KMS-11 (cell line): ENCODE results near the gene GNAI3.

ENCODE experiments used
- H2AFZ ChIP-seq: fragments of 200-600 bp; sonication (generic); 2 replicates; pipeline ENCODE4 v1.6.1; 2016; ENCODE audit warnings: antibody characterized with exemption, mixed run types, low read depth
- H3K27ac ChIP-seq: fragments of 200-600 bp; sonication (generic); 2 replicates; pipeline ENCODE4 v1.6.1; 2016; ENCODE audit warnings: mild to moderate bottlenecking, mixed run types
- H3K27me3 ChIP-seq: fragments of 200-600 bp; sonication (generic); 2 replicates; pipeline ENCODE4 v1.6.1; 2017; ENCODE audit warnings: mild to moderate bottlenecking, low read depth, mixed run types, moderate library complexity; ENCODE audit not compliant: insufficient read depth
- H3K36me3 ChIP-seq: fragments of 200-600 bp; sonication (generic); 2 replicates; pipeline ENCODE4 v1.6.1; 2017; ENCODE audit warnings: mild to moderate bottlenecking, mixed run types; ENCODE audit not compliant: insufficient read depth
- H3K4me1 ChIP-seq: fragments of 200-600 bp; sonication (generic); 2 replicates; pipeline ENCODE4 v1.6.1; 2016; ENCODE audit warnings: mild to moderate bottlenecking, low read depth, mixed run types; ENCODE audit not compliant: poor library complexity, severe bottlenecking
- H3K4me2 ChIP-seq: fragments of 200-600 bp; sonication (generic); 2 replicates; pipeline ENCODE4 v1.7.0; 2016; ENCODE audit warnings: mild to moderate bottlenecking, mixed run types
- H3K4me3 ChIP-seq: fragments of 200-600 bp; sonication (generic); IDR thresholded peaks from 2 replicates; pipeline ENCODE4 v1.6.1; 2017; ENCODE audit warnings: low read depth, low read length, mixed read lengths; ENCODE audit not compliant: insufficient read depth
- H3K79me2 ChIP-seq: fragments of 200-600 bp; sonication (generic); 2 replicates; pipeline ENCODE4 v1.6.1; 2016; ENCODE audit warnings: low read depth, mixed run types; ENCODE audit not compliant: insufficient read depth
- H3K9ac ChIP-seq: fragments of 200-600 bp; sonication (generic); 2 replicates; pipeline ENCODE4 v1.6.1; 2016; ENCODE audit warnings: mild to moderate bottlenecking, mixed run types
- H4K20me1 ChIP-seq: fragments of 200-600 bp; sonication (generic); 2 replicates; pipeline ENCODE4 v1.6.1; 2016; ENCODE audit warnings: mild to moderate bottlenecking, mixed run types; ENCODE audit not compliant: insufficient read depth
- TF ChIP-seq, protein P1 (sequence below): fragments of 200-600 bp; sonication (generic); conservative IDR thresholded peaks from 2 replicates; pipeline ENCODE4 v1.6.1; 2017; ENCODE audit warnings: low read depth, mild to moderate bottlenecking, antibody characterized with exemption, low read length, moderate library complexity, mixed read lengths

GNAI3 gene

DNA sequence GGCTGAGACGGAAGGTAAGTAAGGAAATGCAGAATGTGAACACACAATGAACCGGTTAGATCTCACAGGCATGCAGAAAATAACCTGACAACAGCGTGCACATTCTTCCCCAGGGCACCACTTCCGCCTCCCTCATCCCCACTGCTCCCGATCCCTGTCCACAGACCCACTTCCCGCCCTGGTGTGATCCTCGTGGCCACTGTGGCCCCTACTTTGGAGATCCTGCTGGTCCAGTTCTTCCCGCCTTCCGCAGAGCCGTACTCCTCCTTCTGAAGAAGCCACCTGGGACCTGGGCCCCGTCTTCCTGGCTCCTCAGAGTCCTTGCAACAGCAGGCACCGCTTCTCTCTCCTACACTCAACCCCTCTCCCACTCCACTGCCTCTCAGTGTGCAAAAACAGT lies 106.1 kb downstream of the GNAI3 start:
- H3K79me2 ChIP-seq: no peaks in the 10 kb centered on the region
- H3K4me3 ChIP-seq: no peak overlapping the region
- H3K27me3 ChIP-seq: no peaks in the 10 kb centered on the region; the same call in 1 of the 2 replicates
- no peaks in the 10 kb centered on the region for H3K36me3 ChIP-seq
- TF ChIP-seq, protein P1, sequence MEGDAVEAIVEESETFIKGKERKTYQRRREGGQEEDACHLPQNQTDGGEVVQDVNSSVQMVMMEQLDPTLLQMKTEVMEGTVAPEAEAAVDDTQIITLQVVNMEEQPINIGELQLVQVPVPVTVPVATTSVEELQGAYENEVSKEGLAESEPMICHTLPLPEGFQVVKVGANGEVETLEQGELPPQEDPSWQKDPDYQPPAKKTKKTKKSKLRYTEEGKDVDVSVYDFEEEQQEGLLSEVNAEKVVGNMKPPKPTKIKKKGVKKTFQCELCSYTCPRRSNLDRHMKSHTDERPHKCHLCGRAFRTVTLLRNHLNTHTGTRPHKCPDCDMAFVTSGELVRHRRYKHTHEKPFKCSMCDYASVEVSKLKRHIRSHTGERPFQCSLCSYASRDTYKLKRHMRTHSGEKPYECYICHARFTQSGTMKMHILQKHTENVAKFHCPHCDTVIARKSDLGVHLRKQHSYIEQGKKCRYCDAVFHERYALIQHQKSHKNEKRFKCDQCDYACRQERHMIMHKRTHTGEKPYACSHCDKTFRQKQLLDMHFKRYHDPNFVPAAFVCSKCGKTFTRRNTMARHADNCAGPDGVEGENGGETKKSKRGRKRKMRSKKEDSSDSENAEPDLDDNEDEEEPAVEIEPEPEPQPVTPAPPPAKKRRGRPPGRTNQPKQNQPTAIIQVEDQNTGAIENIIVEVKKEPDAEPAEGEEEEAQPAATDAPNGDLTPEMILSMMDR: no peak
- no peak overlapping the region for H3K27ac ChIP-seq
- H3K9ac ChIP-seq: no peak overlapping the region
- no peak overlapping the region; the same call in 1 of the 2 replicates for H3K4me2 ChIP-seq
- no peak overlapping the region for H2AFZ ChIP-seq
- no peaks in the 10 kb centered on the region for H4K20me1 ChIP-seq
- H3K4me1 ChIP-seq: peaks cover 9% of the 10 kb centered on the region

GRCh38 chr1:109655615-109656519 lies 107.5 kb downstream of the GNAI3 start, which contains the start of gene GSTM4:
GSTM4 (plus strand) TSS chr1:109656099; CDS start chr1:109656390, 291 bp downstream.
- peak within 1 kb of the TSS; percentile 98 for H3K4me3 ChIP-seq
- H3K27me3 ChIP-seq: no peaks in the 10 kb centered on the region; the same call in 1 of the 2 replicates
- no peaks in the 10 kb centered on the region for H3K36me3 ChIP-seq
- no peaks in the 10 kb centered on the region for H3K79me2 ChIP-seq
- peak within 1 kb of the TSS; percentile 2; the same call in 1 of the 2 replicates for H3K27ac ChIP-seq
- peak within 1 kb of the TSS; percentile 99 for H2AFZ ChIP-seq
- peak within 1 kb of the TSS; percentile 75 for H3K4me2 ChIP-seq
- H4K20me1 ChIP-seq: no peaks in the 10 kb centered on the region
- peaks cover 9% of the 10 kb centered on the region for H3K4me1 ChIP-seq
- H3K9ac ChIP-seq: peak within 1 kb of the TSS; percentile 54; the same call in 1 of the 2 replicates
- TF ChIP-seq, protein P1: peak; percentile 35; the same call in 1 of the 2 replicates

- Histone ChIP-seq H3K79me2 (no peaks in the 10 kb centered on the region), H3K36me3 (no peaks in the 10 kb centered on the region), H3K27ac (no peak overlapping the region), H2AFZ (no peak overlapping the region), H3K4me1 (peaks cover 9% of the 10 kb centered on the region), H3K4me3 (no peak overlapping the region), H3K27me3 (no peaks in the 10 kb centered on the region), H3K9ac (no peak overlapping the region), H3K4me2 (no peak overlapping the region), H4K20me1 (no peaks in the 10 kb centered on the region)
- TF ChIP-seq, protein P1: no peak
Observed at GRCh38 chr1:109657395-109657794, 109.0 kb downstream of the GNAI3 start.

GRCh38 chr1:109657970-109658369 lies 109.6 kb downstream of the GNAI3 start:
- no peak overlapping the region for H3K4me2 ChIP-seq
- H3K4me3 ChIP-seq: no peak overlapping the region
- H3K79me2 ChIP-seq: no peaks in the 10 kb centered on the region
- H3K27me3 ChIP-seq: no peaks in the 10 kb centered on the region
- H4K20me1 ChIP-seq: no peaks in the 10 kb centered on the region
- no peak overlapping the region for H2AFZ ChIP-seq
- H3K27ac ChIP-seq: no peak overlapping the region
- TF ChIP-seq, protein P1: no peak
- no peaks in the 10 kb centered on the region for H3K36me3 ChIP-seq
- peaks cover 9% of the 10 kb centered on the region for H3K4me1 ChIP-seq
- no peak overlapping the region for H3K9ac ChIP-seq
